Testis (tissue), 2 donors: ENCODE data around the gene NUP35.

Experiments used
- CTCF ChIP-seq, 3 experiments: fragments of 450-650 bp in 2 of 3; fragments of 200-600 bp in 1 of 3; sonication (generic) in 1 of 3; IDR thresholded peaks; one replicate each; pipeline ENCODE4 v1.5.1; 2016 to 2019; ENCODE audit warnings: antibody characterized with exemption in 3 of 3, mild to moderate bottlenecking in 2 of 3, moderate library complexity in 1 of 3
- POLR2A ChIP-seq: fragments of 450-650 bp; IDR thresholded peaks from one replicate; pipeline ENCODE4 v1.6.1; 2017; ENCODE audit warnings: antibody characterized with exemption, mild to moderate bottlenecking, moderate library complexity

GRCh38 chr2:183125659-183126341, 1.6 kb downstream of the NUP35 start:
- TF ChIP-seq CTCF (IDR thresholded peaks at IDR 0.05) (no peak), POLR2A (no peak)
